ENCODE measurements around the gene LPIN3. TPM values are rescaled to one million over a fixed set of nuclear protein-coding genes. Genes with fewer than 3 reads are reported as not detected.

LPIN3 gene
- total and polyA plus RNA-seq, 2 experiments from 2014 or later: 6.1 to 9.7 TPM

- H3K4me1 Mint-ChIP-seq: peaks cover 8% of the 10 kb centered on the region
- H3K36me3 Mint-ChIP-seq (ENCODE audit: low read depth): no peaks in the 10 kb centered on the region; the same call in 2 of the 3 replicates
- peaks cover 5% of the 10 kb centered on the region for H3K27me3 Mint-ChIP-seq (ENCODE audit: insufficient read depth, low read depth, poor library complexity)
- TF ChIP-seq EZH2phosphoT487 (IDR thresholded peaks at IDR 0.05; ENCODE audit: unreplicated experiment) (no peak), POLR2AphosphoS5 (IDR thresholded peaks at IDR 0.05; ENCODE audit: low read depth) (peak; percentile 81), CREB1 (CRISPR knock-in tag; IDR thresholded peaks at IDR 0.05; ENCODE audit: low read depth) (peak; percentile 47; the same call in 1 of the 2 replicates)
- no peaks in the 10 kb centered on the region for H3F3A ChIP-seq (replicated peaks; ENCODE audit: low read depth)
- ATAC-seq (peak; percentile 97), DNase-seq (ENCODE audit: low spot score) (peak; percentile 97)
- no peak within 1 kb of the TSS for H3K27ac Mint-ChIP-seq
- H3K27ac ChIP-seq (ENCODE audit: low read depth): no peak within 1 kb of the TSS
- no peaks in the 10 kb centered on the region for H3K79me2 ChIP-seq (replicated peaks; ENCODE audit: insufficient read depth)
- peak within 1 kb of the TSS; percentile 93 for H3K4me2 ChIP-seq
- H3K4me3 Mint-ChIP-seq: peak within 1 kb of the TSS; percentile 79
- peaks cover 2% of the 10 kb centered on the region; the same call in 1 of the 2 replicates for H3K4me1 ChIP-seq (ENCODE audit: insufficient read depth)
- H3K9me3 Mint-ChIP-seq: no peaks in the 10 kb centered on the region; the same call in 1 of the 3 replicates
- no peaks in the 10 kb centered on the region for H3K36me3 ChIP-seq (ENCODE audit: insufficient read depth)
- H3K4me3 ChIP-seq: peak within 1 kb of the TSS; percentile 88
- no peaks in the 10 kb centered on the region for H4K20me1 ChIP-seq (replicated peaks; ENCODE audit: insufficient read depth)
- no peaks in the 10 kb centered on the region for H3K9me2 ChIP-seq (ENCODE audit: insufficient read depth)
- peak within 1 kb of the TSS; percentile 93 for H2AFZ ChIP-seq
- H3K27me3 ChIP-seq (ENCODE audit: insufficient read depth): no peaks in the 10 kb centered on the region; the same call in 1 of the 2 replicates
Measured at GRCh38 chr20:41317546-41318270, 22.9 kb upstream of the LPIN3 start, which contains the start of gene ZHX3. TSS of gene ZHX3 (minus strand) at chr20:41317731. CDS start at chr20:41204916, 112,815 bp downstream.

- ATAC-seq (no peak), DNase-seq (ENCODE audit: low spot score) (no peak)
- Histone ChIP-seq H3K27me3 (ENCODE audit: insufficient read depth) (no peaks in the 10 kb centered on the region; the same call in 1 of the 2 replicates), H3F3A (replicated peaks; ENCODE audit: low read depth) (no peaks in the 10 kb centered on the region), H3K4me3 (peak overlapping the region; percentile 52), H4K20me1 (replicated peaks; ENCODE audit: insufficient read depth) (no peaks in the 10 kb centered on the region), H3K4me1 (ENCODE audit: insufficient read depth) (peaks cover 2% of the 10 kb centered on the region; the same call in 1 of the 2 replicates), H3K79me2 (replicated peaks; ENCODE audit: insufficient read depth) (no peaks in the 10 kb centered on the region), H3K27ac (ENCODE audit: low read depth) (no peak overlapping the region), H3K4me2 (peak overlapping the region; percentile 89), H3K9me2 (ENCODE audit: insufficient read depth) (no peaks in the 10 kb centered on the region), H3K36me3 (ENCODE audit: insufficient read depth) (no peaks in the 10 kb centered on the region), H2AFZ (peak overlapping the region; percentile 44; the same call in 1 of the 2 replicates)
- Mint-ChIP-seq H3K36me3 (ENCODE audit: low read depth) (no peaks in the 10 kb centered on the region; the same call in 2 of the 3 replicates), H3K27ac (no peak overlapping the region), H3K4me1 (peaks cover 8% of the 10 kb centered on the region), H3K4me3 (peak overlapping the region; percentile 70), H3K9me3 (no peaks in the 10 kb centered on the region; the same call in 1 of the 3 replicates), H3K27me3 (ENCODE audit: insufficient read depth, low read depth, poor library complexity) (peaks cover 5% of the 10 kb centered on the region)
- TF ChIP-seq JUNB (IDR thresholded peaks at IDR 0.05; ENCODE audit: unreplicated experiment) (no peak), EZH2 (IDR thresholded peaks at IDR 0.05; ENCODE audit: low read depth, unreplicated experiment) (no peak), ZNF331 (CRISPR knock-in tag; IDR thresholded peaks at IDR 0.05; ENCODE audit: low read depth) (no peak), ZNF114 (CRISPR knock-in tag; IDR thresholded peaks at IDR 0.05) (no peak), EZH2phosphoT487 (IDR thresholded peaks at IDR 0.05; ENCODE audit: unreplicated experiment) (no peak), ZNF462 (CRISPR knock-in tag; IDR thresholded peaks at IDR 0.05) (no peak), CREB1 (CRISPR knock-in tag; IDR thresholded peaks at IDR 0.05; ENCODE audit: low read depth) (no peak), POLR2AphosphoS5 (IDR thresholded peaks at IDR 0.05; ENCODE audit: low read depth) (no peak), NANOG (IDR thresholded peaks at IDR 0.05; ENCODE audit: borderline replicate concordance) (no peak), REST (IDR thresholded peaks at IDR 0.05; ENCODE audit: unreplicated experiment) (no peak)
Measured at GRCh38 chr20:41318271-41318649, 22.4 kb upstream of the LPIN3 start.
